Ovary (tissue), 3 donors: ENCODE measurements around the gene MDM1.

Source experiments
- CTCF ChIP-seq, 3 donors: fragments of 450-650 bp in 2 of 3; fragments of 200-600 bp in 1 of 3; IDR thresholded peaks; one replicate each; pipeline versions ENCODE4 v1.5.1 to v1.8.0; 2016 to 2022; ENCODE audit warnings: antibody characterized with exemption in 3 of 3, mild to moderate bottlenecking in 1 of 3
- EP300 ChIP-seq: sonication (generic); formaldehyde crosslinking; IDR thresholded peaks from one replicate; pipeline ENCODE4 v1.6.1; 2017; ENCODE audit warnings: antibody characterized with exemption
- donor health status: DM: no; HTN: no; CAD: no.

- no peak for TF ChIP-seq EP300
- no peak for TF ChIP-seq CTCF (IDR thresholded peaks at IDR 0.05)
Measured at GRCh38 chr12:68261896-68262295, 70.3 kb downstream of the MDM1 start.
